Peyer's patch (tissue), 4 donors: ENCODE results near the gene HNRNPUL1. TPM values are rescaled to one million over a fixed set of nuclear protein-coding genes. Genes with fewer than 3 reads are reported as not detected.

ENCODE experiments used
- DNase-seq, 3 donors: peaks; one replicate each; pipeline ENCODE4 v3.0.0-alpha.2; 2017 to 2019
- H3K27ac ChIP-seq, 4 donors: fragments of 200-600 bp; sonication (generic); one replicate each; pipeline ENCODE4 v1.5.1; 2016 to 2019
- H3K27me3 ChIP-seq, 2 donors: fragments of 200-600 bp; sonication (generic); one replicate each; pipeline ENCODE4 v1.5.1; 2019
- H3K36me3 ChIP-seq, 3 donors: fragments of 200-600 bp; sonication (generic); one replicate each; pipeline ENCODE4 v1.5.1; 2016 to 2019
- H3K4me1 ChIP-seq, 4 donors: fragments of 200-600 bp; sonication (generic); one replicate each; pipeline ENCODE4 v1.5.1; 2016 to 2019
- H3K4me3 ChIP-seq, 4 donors: fragments of 200-600 bp; sonication (generic); 1 replicate in 3 of 4; 2 replicates in 1 of 4; pipeline ENCODE4 v1.5.1; 2016 to 2019; ENCODE audit warnings: mild to moderate bottlenecking in 1 of 4
- H3K9me3 ChIP-seq, 4 donors: fragments of 200-600 bp; sonication (generic); one replicate each; pipeline ENCODE4 v1.5.1; 2016 to 2019; ENCODE audit warnings: mild to moderate bottlenecking in 1 of 4
- POLR2A ChIP-seq, 2 donors: fragments of 450-650 bp; IDR thresholded peaks; one replicate each; pipeline ENCODE4 v1.5.1; 2017; ENCODE audit warnings: antibody characterized with exemption in 2 of 2, mild to moderate bottlenecking in 2 of 2, moderate library complexity in 2 of 2
- total RNA-seq, 4 donors: library from RNA; depleted of rRNA; stranded (reverse); fragments of >200 nt; gene quantifications; one replicate each; pipeline ENCODE4 v1.1.0, GENCODE V29; 2016
- TF ChIP-seq, protein P1 (sequence below), 6 experiments: fragments of 450-650 bp in 4 of 6; fragments of 200-600 bp in 2 of 6; sonication (generic) in 1 of 6; IDR thresholded peaks; one replicate each; pipeline ENCODE4 v1.5.1; 2017 to 2019; ENCODE audit warnings: antibody characterized with exemption in 6 of 6, mild to moderate bottlenecking in 3 of 6, moderate library complexity in 1 of 6

HNRNPUL1 gene
- 100 to 1,000 TPM; 123 to 244 (median 167) TPM for total RNA-seq

DNA sequence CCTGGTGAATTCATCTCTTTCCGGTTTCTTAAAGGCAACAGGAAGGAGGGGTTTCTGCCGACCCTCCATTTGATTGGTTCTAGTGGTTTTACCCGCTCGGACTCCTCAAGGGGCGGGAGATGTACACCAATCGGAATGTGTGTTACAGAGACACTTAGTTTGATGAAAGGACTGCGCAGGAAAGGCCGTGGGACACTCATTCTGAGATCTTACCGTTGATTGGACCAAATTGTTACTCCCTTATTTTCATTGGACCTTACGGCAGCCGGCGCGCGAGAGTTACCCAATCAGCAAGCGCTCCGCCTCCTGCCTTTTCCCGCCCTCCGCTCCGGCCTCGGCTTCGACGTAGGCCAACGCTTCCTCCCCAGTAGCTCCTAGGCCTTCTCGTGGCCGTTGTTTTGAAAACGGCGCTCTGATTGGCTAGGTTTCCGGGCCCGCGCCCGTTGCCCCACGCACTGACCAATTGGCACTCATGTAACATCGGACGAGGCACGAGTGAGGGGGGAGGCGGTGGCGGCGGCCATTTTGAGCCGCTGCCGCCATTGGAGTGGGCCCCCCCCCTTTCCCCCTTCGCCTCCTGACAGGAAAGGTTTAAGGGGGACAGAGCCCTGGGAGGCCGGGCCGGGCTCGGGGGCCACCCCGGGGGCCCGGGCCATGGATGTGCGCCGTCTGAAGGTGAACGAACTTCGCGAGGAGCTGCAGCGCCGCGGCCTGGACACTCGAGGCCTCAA is at the start of gene HNRNPUL1:
TSS of gene HNRNPUL1 (plus strand) at position 523 of the 731 bp plus-strand sequence. CDS start at position 655, 132 bp downstream.
- Histone ChIP-seq H3K27ac (peak within 1 kb of the TSS; percentile 97 to 100 (median 100)), H3K27me3 (no peaks in the 10 kb centered on the region), H3K4me3 (peak within 1 kb of the TSS; percentile 85 to 97 (median 96)), H3K36me3 (peaks cover 0 to 26% (median 0%) of the 10 kb centered on the region in 3 donors), H3K4me1 (peaks cover 0 to 21% (median 6%) of the 10 kb centered on the region in 4 donors), H3K9me3 (no peaks in the 10 kb centered on the region)
- TF ChIP-seq, protein P1, sequence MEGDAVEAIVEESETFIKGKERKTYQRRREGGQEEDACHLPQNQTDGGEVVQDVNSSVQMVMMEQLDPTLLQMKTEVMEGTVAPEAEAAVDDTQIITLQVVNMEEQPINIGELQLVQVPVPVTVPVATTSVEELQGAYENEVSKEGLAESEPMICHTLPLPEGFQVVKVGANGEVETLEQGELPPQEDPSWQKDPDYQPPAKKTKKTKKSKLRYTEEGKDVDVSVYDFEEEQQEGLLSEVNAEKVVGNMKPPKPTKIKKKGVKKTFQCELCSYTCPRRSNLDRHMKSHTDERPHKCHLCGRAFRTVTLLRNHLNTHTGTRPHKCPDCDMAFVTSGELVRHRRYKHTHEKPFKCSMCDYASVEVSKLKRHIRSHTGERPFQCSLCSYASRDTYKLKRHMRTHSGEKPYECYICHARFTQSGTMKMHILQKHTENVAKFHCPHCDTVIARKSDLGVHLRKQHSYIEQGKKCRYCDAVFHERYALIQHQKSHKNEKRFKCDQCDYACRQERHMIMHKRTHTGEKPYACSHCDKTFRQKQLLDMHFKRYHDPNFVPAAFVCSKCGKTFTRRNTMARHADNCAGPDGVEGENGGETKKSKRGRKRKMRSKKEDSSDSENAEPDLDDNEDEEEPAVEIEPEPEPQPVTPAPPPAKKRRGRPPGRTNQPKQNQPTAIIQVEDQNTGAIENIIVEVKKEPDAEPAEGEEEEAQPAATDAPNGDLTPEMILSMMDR (IDR thresholded peaks at IDR 0.05) = peak in 4 of 6 experiments; percentile 10 to 42 (median 36)
- peak in 1 of 2 donors; percentile 7 for TF ChIP-seq POLR2A (IDR thresholded peaks at IDR 0.05)
- peak; percentile 97 to 99 (median 99) for DNase-seq

DNA sequence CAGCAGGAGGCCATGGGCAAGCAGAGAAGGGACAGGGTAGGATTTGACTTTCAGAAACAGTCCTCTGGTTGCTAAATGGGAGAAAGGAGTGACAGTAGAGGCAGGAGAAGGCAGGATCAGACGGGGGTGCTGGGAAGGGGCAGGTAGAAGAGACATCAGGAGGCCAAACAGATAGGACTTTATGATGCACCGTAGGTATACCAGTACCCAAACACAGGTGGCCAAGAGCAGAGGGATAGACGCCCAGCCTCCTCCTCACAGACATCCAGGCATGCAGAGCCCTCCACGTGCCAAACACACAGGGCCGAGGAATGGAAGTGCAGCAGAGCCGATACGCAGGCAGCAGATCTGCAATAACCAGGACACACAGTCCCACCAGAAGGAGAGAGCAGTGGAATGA is 46.4 kb upstream of the HNRNPUL1 start:
- Histone ChIP-seq H3K36me3 (no peaks in the 10 kb centered on the region), H3K27ac (peak overlapping the region in 2 of 4 donors; percentile 89 to 93), H3K4me1 (peaks cover 0 to 3% (median 0%) of the 10 kb centered on the region in 4 donors), H3K27me3 (no peaks in the 10 kb centered on the region), H3K4me3 (no peak overlapping the region), H3K9me3 (no peaks in the 10 kb centered on the region)
- no peak for DNase-seq
- TF ChIP-seq, protein P1 (IDR thresholded peaks at IDR 0.05) = no peak
- TF ChIP-seq POLR2A (IDR thresholded peaks at IDR 0.05) = no peak

DNA sequence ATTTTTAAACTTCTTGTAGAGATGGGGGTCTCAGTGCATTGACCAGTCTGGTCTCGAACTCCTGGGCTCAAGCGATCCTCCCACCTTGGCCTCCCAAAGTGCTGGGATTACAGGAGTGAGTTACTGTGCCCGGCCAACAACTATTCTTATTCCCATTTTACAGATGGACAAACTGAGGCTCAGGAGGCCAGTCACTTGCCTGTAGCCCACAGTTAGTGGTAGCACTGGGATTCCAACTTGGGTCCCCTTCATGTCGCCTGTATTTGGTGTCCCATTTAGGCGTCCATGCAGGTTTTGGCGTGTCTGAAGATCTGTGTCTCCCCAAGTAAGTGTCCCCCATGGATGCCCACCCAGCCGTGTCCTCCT is 45.9 kb upstream of the HNRNPUL1 start:
- no peak for DNase-seq
- H3K36me3 ChIP-seq = no peaks in the 10 kb centered on the region
- no peaks in the 10 kb centered on the region for H3K9me3 ChIP-seq
- peak overlapping the region in 2 of 4 donors; percentile 56 to 60 for H3K4me3 ChIP-seq
- peaks cover 0 to 3% (median under 1%) of the 10 kb centered on the region in 4 donors for H3K4me1 ChIP-seq
- no peak for TF ChIP-seq POLR2A (IDR thresholded peaks at IDR 0.05)
- TF ChIP-seq, protein P1 (IDR thresholded peaks at IDR 0.05) = no peak
- H3K27me3 ChIP-seq = no peaks in the 10 kb centered on the region
- H3K27ac ChIP-seq = peak overlapping the region; percentile 74 to 93 (median 86)

DNA sequence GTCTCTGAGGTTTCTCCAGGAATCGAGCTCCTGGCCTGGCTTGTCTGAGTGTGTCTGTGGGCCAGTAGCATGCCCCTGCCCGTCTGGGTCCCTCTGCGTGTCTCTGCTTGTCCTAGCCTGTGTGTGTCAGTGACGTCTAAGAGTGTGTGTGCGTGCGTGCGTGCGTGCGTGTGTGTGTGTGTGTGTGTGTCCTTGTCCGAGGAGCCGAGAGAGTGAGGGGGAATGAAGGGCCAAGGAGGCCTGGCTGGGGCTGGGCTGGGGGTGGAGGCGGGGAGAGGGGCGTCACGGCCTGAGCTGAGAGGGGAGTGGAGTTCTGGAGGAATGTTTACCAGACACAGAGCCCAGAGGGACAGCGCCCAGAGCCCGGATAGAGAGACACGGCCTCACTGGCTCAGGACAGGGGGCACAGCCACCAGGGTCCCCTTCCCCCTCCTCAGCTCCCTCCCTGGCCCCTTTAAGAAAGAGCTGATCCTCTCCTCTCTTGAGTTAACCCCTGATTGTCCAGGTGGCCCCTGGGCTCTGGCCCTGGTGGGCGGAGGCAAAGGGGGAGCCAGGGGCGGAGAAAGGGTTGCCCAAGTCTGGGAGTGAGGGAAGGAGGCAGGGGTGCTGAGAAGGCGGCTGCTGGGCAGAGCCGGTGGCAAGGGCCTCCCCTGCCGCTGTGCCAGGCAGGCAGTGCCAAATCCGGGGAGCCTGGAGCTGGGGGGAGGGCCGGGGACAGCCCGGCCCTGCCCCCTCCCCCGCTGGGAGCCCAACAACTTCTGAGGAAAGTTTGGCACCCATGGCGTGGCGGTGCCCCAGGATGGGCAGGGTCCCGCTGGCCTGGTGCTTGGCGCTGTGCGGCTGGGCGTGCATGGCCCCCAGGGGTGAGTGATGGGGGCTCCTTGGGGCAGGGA is 45.3 kb upstream of the HNRNPUL1 start, which contains the start of gene AXL:
TSS of gene AXL (plus strand) at position 609 of the 893 bp plus-strand sequence. CDS start at position 779, 170 bp downstream.
- Histone ChIP-seq H3K36me3 (no peaks in the 10 kb centered on the region), H3K4me1 (peaks cover 0 to 4% (median 2%) of the 10 kb centered on the region in 4 donors), H3K9me3 (no peaks in the 10 kb centered on the region), H3K27me3 (no peaks in the 10 kb centered on the region), H3K27ac (peak within 1 kb of the TSS; percentile 74 to 93 (median 86)), H3K4me3 (peak within 1 kb of the TSS; percentile 39 to 60 (median 48))
- DNase-seq = peak; percentile 25 to 71 (median 61)
- TF ChIP-seq, protein P1 (IDR thresholded peaks at IDR 0.05) = no peak
- peak in 1 of 2 donors; percentile 9 for TF ChIP-seq POLR2A (IDR thresholded peaks at IDR 0.05)

DNA sequence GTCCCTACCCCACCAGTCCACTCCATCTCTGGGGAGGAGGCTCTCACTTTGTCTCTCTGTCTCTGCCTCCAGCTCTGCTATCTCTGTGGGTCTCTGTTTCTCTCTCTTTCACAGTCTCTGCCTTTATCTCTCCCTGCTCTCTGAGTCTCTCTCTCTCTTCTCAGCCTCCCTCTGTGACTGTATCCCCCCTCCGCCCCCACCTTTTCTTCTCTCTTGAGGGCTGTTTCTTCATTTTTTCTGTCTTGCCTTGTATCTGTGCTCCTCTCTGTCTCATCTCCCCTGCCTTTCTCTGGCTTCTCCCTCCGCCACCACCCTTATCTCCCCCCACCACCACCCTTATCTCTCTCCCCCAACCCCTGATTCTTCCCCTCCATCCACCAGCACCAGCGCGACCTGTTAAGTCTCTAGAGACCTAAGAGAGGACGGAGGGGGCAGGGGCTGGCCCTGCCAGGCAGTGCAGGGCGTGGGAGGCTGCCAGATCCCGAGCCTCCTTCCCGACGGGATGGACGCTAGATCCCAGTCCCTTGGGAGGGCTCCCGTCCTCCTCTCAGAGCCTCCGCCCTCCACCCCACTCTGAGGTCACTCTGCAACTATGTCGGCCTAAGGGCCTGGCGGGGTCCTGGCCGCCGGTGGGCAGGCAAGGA is 44.1 kb upstream of the HNRNPUL1 start:
- TF ChIP-seq, protein P1 (IDR thresholded peaks at IDR 0.05) = no peak
- no peak for TF ChIP-seq POLR2A (IDR thresholded peaks at IDR 0.05)
- peak overlapping the region; percentile 22 to 60 (median 48) for H3K4me3 ChIP-seq
- no peaks in the 10 kb centered on the region for H3K36me3 ChIP-seq
- H3K27me3 ChIP-seq = no peaks in the 10 kb centered on the region
- peaks cover 0 to 4% (median 2%) of the 10 kb centered on the region in 4 donors for H3K4me1 ChIP-seq
- no peaks in the 10 kb centered on the region for H3K9me3 ChIP-seq
- DNase-seq = peak in 1 of 3 donors; percentile 52
- H3K27ac ChIP-seq = peak overlapping the region; percentile 74 to 93 (median 86)
